ENCODE measurements around the gene L1CAM. TPM values are rescaled to one million over a fixed set of nuclear protein-coding genes. Genes with fewer than 3 reads are reported as not detected.

Gene L1CAM
- total and polyA plus RNA-seq, 2 experiments from 2014 or later: 0.33 to 0.69 TPM

GRCh38 chrX:153836921-153837320 lies 49.1 kb downstream of the L1CAM start:
- no peak for DNase-seq (ENCODE audit: low spot score)
- TF ChIP-seq EZH2 (IDR thresholded peaks at IDR 0.05; ENCODE audit: borderline replicate concordance) (no peak), EZH2phosphoT487 (IDR thresholded peaks at IDR 0.05; ENCODE audit: low read depth, severe bottlenecking, unreplicated experiment) (no peak)
- TF ChIP-seq, protein P1, sequence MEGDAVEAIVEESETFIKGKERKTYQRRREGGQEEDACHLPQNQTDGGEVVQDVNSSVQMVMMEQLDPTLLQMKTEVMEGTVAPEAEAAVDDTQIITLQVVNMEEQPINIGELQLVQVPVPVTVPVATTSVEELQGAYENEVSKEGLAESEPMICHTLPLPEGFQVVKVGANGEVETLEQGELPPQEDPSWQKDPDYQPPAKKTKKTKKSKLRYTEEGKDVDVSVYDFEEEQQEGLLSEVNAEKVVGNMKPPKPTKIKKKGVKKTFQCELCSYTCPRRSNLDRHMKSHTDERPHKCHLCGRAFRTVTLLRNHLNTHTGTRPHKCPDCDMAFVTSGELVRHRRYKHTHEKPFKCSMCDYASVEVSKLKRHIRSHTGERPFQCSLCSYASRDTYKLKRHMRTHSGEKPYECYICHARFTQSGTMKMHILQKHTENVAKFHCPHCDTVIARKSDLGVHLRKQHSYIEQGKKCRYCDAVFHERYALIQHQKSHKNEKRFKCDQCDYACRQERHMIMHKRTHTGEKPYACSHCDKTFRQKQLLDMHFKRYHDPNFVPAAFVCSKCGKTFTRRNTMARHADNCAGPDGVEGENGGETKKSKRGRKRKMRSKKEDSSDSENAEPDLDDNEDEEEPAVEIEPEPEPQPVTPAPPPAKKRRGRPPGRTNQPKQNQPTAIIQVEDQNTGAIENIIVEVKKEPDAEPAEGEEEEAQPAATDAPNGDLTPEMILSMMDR (IDR thresholded peaks at IDR 0.05; ENCODE audit: poor library complexity): no peak
- H3K9me3 ChIP-seq (ENCODE audit: low read depth): no peaks in the 10 kb centered on the region
- H3K27ac ChIP-seq: no peak overlapping the region
- no peak overlapping the region for H2AFZ ChIP-seq
- WGBS (ENCODE audit: low lambda C conversion rate, missing lambda C conversion rate): 89% methylated on average over 6 of the region's 6 CpGs
- no peaks in the 10 kb centered on the region for H3K79me2 ChIP-seq
- no peaks in the 10 kb centered on the region for H3K9me2 ChIP-seq (replicated peaks; ENCODE audit: insufficient read depth)
- no peak overlapping the region for H3K4me2 ChIP-seq
- H3K27me3 ChIP-seq: peaks cover 4% of the 10 kb centered on the region
- no peaks in the 10 kb centered on the region for H3K36me3 ChIP-seq (replicated peaks; ENCODE audit: insufficient read depth, low read depth)
- no peak overlapping the region for H3K4me3 ChIP-seq
- no peaks in the 10 kb centered on the region for H4K20me1 ChIP-seq (ENCODE audit: insufficient read depth, poor library complexity, severe bottlenecking)
- no peaks in the 10 kb centered on the region for H3K4me1 ChIP-seq (ENCODE audit: insufficient read depth)

DNA sequence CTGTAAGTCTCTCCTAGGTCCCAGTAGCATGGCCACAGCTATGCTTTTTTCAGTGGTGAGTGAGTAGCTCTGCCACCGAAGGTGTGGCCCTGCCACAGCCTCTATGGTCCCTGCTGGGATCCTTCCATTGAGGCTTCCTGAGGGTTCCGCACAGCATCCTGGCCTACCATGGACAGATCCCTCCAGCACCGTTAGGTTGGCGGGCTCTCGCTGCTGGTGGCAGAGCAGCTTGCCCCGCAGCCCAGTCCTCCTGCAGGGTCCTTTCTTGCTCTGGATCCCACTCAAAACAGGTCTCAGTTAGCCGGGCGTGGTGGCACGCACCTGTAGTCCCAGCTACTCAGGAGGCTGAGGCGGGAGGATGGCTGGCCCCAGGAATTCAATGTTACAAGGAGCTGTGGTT lies 53.2 kb downstream of the L1CAM start:
- no peaks in the 10 kb centered on the region for H3K36me3 ChIP-seq (replicated peaks; ENCODE audit: insufficient read depth, low read depth)
- no peaks in the 10 kb centered on the region for H3K4me1 ChIP-seq (ENCODE audit: insufficient read depth)
- no peak overlapping the region for H3K4me2 ChIP-seq
- no peaks in the 10 kb centered on the region for H3K79me2 ChIP-seq
- no peak overlapping the region for H3K4me3 ChIP-seq
- no peaks in the 10 kb centered on the region for H4K20me1 ChIP-seq (ENCODE audit: insufficient read depth, poor library complexity, severe bottlenecking)
- DNase-seq (ENCODE audit: low spot score): no peak
- no peak for TF ChIP-seq EZH2phosphoT487 (IDR thresholded peaks at IDR 0.05; ENCODE audit: low read depth, severe bottlenecking, unreplicated experiment)
- TF ChIP-seq, protein P1 (IDR thresholded peaks at IDR 0.05; ENCODE audit: poor library complexity): no peak
- no peak for TF ChIP-seq EZH2 (IDR thresholded peaks at IDR 0.05; ENCODE audit: borderline replicate concordance)
- no peak overlapping the region for H3K27ac ChIP-seq
- H3K27me3 ChIP-seq: peaks cover 24% of the 10 kb centered on the region
- no peaks in the 10 kb centered on the region for H3K9me3 ChIP-seq (ENCODE audit: low read depth)
- H3K9me2 ChIP-seq (replicated peaks; ENCODE audit: insufficient read depth): no peaks in the 10 kb centered on the region
- WGBS (ENCODE audit: low lambda C conversion rate, missing lambda C conversion rate): 67% methylated on average over 10 of the region's 10 CpGs
- no peak overlapping the region for H2AFZ ChIP-seq

- H3K36me3 ChIP-seq (replicated peaks; ENCODE audit: insufficient read depth, low read depth): no peaks in the 10 kb centered on the region
- TF ChIP-seq EZH2phosphoT487 (IDR thresholded peaks at IDR 0.05; ENCODE audit: low read depth, severe bottlenecking, unreplicated experiment) (no peak), EZH2 (IDR thresholded peaks at IDR 0.05; ENCODE audit: borderline replicate concordance) (no peak)
- TF ChIP-seq, protein P1 (IDR thresholded peaks at IDR 0.05; ENCODE audit: poor library complexity): no peak
- no peak overlapping the region for H3K4me2 ChIP-seq
- H3K27ac ChIP-seq: no peak overlapping the region
- 76% methylated on average over 19 of the region's 23 CpGs for WGBS (ENCODE audit: low lambda C conversion rate, missing lambda C conversion rate)
- peaks cover 34% of the 10 kb centered on the region for H3K27me3 ChIP-seq
- no peak for DNase-seq (ENCODE audit: low spot score)
- no peaks in the 10 kb centered on the region for H3K4me1 ChIP-seq (ENCODE audit: insufficient read depth)
- no peaks in the 10 kb centered on the region for H3K9me3 ChIP-seq (ENCODE audit: low read depth)
- H3K9me2 ChIP-seq (replicated peaks; ENCODE audit: insufficient read depth): no peaks in the 10 kb centered on the region
- H3K79me2 ChIP-seq: no peaks in the 10 kb centered on the region
- no peak overlapping the region for H3K4me3 ChIP-seq
- no peaks in the 10 kb centered on the region for H4K20me1 ChIP-seq (ENCODE audit: insufficient read depth, poor library complexity, severe bottlenecking)
- no peak overlapping the region for H2AFZ ChIP-seq
These were observed 54.4 kb downstream of the L1CAM start for GRCh38 chrX:153831429-153832150.
